SK-N-SH treated with all-trans-retinoic acid at 6 μM for 48 hours (cell line): ENCODE data around the gene UBL3.

Experiments used
- ATAC-seq: fragments of 200-7000 bp; cut with Tn5 transposase; 3 replicates; pipeline ENCODE4 v1.9.1; 2020; ENCODE audit warnings: mild to moderate bottlenecking, moderate library complexity
- ARNTL ChIP-seq: fragments of 450-650 bp; formaldehyde crosslinking; IDR thresholded peaks from 2 replicates; pipeline ENCODE4 v1.5.0; 2020; ENCODE audit warnings: low read depth, mild to moderate bottlenecking, moderate library complexity, borderline replicate concordance
- BACH2 ChIP-seq: fragments of 250-450 bp; sonication (Bioruptor Pico); IDR thresholded peaks from 2 replicates; pipeline ENCODE4 v1.9.0; 2021; ENCODE audit warnings: mild to moderate bottlenecking, borderline replicate concordance
- CREB5 ChIP-seq: fragments of 250-450 bp; sonication (Bioruptor Pico); IDR thresholded peaks from 2 replicates; pipeline ENCODE4 v1.5.1; 2020; ENCODE audit warnings: low read depth, mild to moderate bottlenecking, moderate library complexity
- CSDC2 ChIP-seq: fragments of 250-450 bp; sonication (Bioruptor Pico); IDR thresholded peaks from 2 replicates; pipeline ENCODE4 v1.5.0; 2020; ENCODE audit warnings: mild to moderate bottlenecking, moderate library complexity
- CSRNP3 ChIP-seq: fragments of 250-450 bp; sonication (Bioruptor Pico); IDR thresholded peaks from 2 replicates; pipeline ENCODE4 v1.5.1; 2021; ENCODE audit warnings: mild to moderate bottlenecking, moderate library complexity
- ESRRG ChIP-seq: fragments of 250-450 bp; sonication (Bioruptor Pico); IDR thresholded peaks from 2 replicates; pipeline ENCODE4 v1.6.1; 2021; ENCODE audit warnings: mild to moderate bottlenecking
- ISL1 ChIP-seq: fragments of 250-450 bp; sonication (Bioruptor Pico); IDR thresholded peaks from 2 replicates; pipeline ENCODE4 v2.1.2; 2022; ENCODE audit warnings: mild to moderate bottlenecking, moderate library complexity
- OSR1 ChIP-seq: fragments of 250-450 bp; sonication (Bioruptor Pico); IDR thresholded peaks from 2 replicates; pipeline ENCODE4 v1.8.0; 2022; ENCODE audit warnings: moderate library complexity, mild to moderate bottlenecking, inconsistent platforms
- PPARA ChIP-seq: fragments of 250-450 bp; sonication (Bioruptor Pico); IDR thresholded peaks from 2 replicates; pipeline ENCODE4 v1.5.0; 2020; ENCODE audit warnings: mild to moderate bottlenecking, borderline replicate concordance
- RARB ChIP-seq: fragments of 250-450 bp; sonication (Bioruptor Pico); IDR thresholded peaks from 2 replicates; pipeline ENCODE4 v1.8.0; 2021; ENCODE audit warnings: mild to moderate bottlenecking, moderate library complexity
- SNAI2 ChIP-seq: fragments of 250-450 bp; sonication (Bioruptor Pico); IDR thresholded peaks from 2 replicates; pipeline ENCODE4 v1.5.0; 2020; ENCODE audit warnings: mild to moderate bottlenecking, moderate library complexity
- TCF4 ChIP-seq: fragments of 250-450 bp; sonication (Bioruptor Pico); IDR thresholded peaks from 2 replicates; pipeline ENCODE4 v1.8.0; 2021; ENCODE audit warnings: mild to moderate bottlenecking, moderate library complexity, borderline replicate concordance
- TOX ChIP-seq: fragments of 250-450 bp; sonication (Bioruptor Pico); IDR thresholded peaks from 2 replicates; pipeline ENCODE4 v1.8.0; 2021; ENCODE audit warnings: mild to moderate bottlenecking, moderate library complexity, borderline replicate concordance
- TSHZ2 ChIP-seq: fragments of 250-450 bp; sonication (Bioruptor Pico); IDR thresholded peaks from 2 replicates; pipeline ENCODE4 v1.5.0; 2020; ENCODE audit warnings: mild to moderate bottlenecking, moderate library complexity
- ZC3H10 ChIP-seq: fragments of 250-450 bp; sonication (Bioruptor Pico); IDR thresholded peaks from 2 replicates; pipeline ENCODE4 v1.5.1; 2021; ENCODE audit warnings: mild to moderate bottlenecking, moderate library complexity
- ZNF565 ChIP-seq: fragments of 450-650 bp; formaldehyde crosslinking; conservative IDR thresholded peaks from 2 replicates; pipeline ENCODE4 v1.5.0; 2020; ENCODE audit warnings: low read depth, mild to moderate bottlenecking, moderate library complexity
- ZNF70 ChIP-seq: fragments of 450-650 bp; formaldehyde crosslinking; IDR thresholded peaks from 2 replicates; pipeline ENCODE4 v1.5.0; 2020; ENCODE audit warnings: mild to moderate bottlenecking, moderate library complexity
- TF ChIP-seq, protein P1 (sequence below): fragments of 250-450 bp; sonication (Bioruptor Pico); IDR thresholded peaks from 2 replicates; pipeline ENCODE4 v1.8.0; 2021; ENCODE audit warnings: low read depth, mild to moderate bottlenecking, moderate library complexity, borderline replicate concordance

The UBL3 gene

DNA sequence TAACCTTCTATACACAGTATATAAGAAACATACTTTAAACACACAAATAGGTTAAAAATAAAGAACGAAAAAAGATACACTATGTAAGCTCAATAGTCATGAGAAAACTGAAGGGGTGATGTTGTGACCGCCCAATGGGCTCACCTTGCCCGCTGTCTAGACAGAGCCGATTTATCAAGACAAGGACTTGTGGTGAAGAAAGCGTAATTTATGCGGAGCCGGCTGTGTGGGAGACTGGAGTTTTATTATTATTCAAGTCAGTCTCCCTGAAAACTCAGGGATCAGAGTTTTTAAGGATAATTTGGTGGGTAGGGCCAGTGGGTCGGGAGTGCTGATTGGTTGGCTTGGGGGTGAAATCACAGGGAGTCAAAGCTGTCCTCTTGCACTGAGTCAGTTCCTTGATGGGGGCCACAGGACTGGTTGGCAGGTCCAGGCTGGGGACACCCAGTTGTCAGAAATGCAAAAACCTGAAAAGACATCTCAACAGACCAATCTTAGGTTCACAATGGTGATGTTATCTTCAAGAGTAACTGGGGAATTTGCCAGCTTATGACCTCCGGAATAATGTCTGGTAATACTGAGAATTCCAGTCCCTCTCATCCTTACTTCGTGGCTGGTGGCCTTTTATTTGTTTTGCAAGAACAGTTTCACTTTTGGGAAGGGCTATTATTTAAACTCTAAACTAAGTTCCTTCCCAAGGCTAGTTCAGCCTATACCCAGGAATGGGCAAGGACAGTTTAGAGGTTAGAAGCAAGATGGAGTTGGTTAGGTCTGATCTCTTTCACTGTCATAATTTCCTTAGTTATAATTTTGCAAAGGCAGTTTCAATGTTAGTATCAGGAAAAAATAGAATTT is 96.6 kb downstream of the UBL3 start:
- no peak for TF ChIP-seq OSR1
- peak; percentile 78; the same call in 1 of the 2 replicates for TF ChIP-seq SNAI2 (CRISPR knock-in tag)
- TF ChIP-seq, protein P1, sequence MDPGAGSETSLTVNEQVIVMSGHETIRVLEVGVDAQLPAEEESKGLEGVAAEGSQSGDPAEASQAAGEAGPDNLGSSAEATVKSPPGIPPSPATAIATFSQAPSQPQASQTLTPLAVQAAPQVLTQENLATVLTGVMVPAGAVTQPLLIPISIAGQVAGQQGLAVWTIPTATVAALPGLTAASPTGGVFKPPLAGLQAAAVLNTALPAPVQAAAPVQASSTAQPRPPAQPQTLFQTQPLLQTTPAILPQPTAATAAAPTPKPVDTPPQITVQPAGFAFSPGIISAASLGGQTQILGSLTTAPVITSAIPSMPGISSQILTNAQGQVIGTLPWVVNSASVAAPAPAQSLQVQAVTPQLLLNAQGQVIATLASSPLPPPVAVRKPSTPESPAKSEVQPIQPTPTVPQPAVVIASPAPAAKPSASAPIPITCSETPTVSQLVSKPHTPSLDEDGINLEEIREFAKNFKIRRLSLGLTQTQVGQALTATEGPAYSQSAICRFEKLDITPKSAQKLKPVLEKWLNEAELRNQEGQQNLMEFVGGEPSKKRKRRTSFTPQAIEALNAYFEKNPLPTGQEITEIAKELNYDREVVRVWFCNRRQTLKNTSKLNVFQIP (CRISPR knock-in tag), result no peak
- TF ChIP-seq CREB5 (CRISPR knock-in tag), result no peak
- TF ChIP-seq ISL1 (CRISPR knock-in tag), result peak; percentile 29; the same call in 1 of the 2 replicates
- no peak for TF ChIP-seq PPARA (CRISPR knock-in tag)
- TF ChIP-seq CSDC2 (CRISPR knock-in tag), result 0 out of 2 replicates have a peak, but pooled peaks have one; percentile 55
- TF ChIP-seq, all 23 proteins: peak for 3

DNA sequence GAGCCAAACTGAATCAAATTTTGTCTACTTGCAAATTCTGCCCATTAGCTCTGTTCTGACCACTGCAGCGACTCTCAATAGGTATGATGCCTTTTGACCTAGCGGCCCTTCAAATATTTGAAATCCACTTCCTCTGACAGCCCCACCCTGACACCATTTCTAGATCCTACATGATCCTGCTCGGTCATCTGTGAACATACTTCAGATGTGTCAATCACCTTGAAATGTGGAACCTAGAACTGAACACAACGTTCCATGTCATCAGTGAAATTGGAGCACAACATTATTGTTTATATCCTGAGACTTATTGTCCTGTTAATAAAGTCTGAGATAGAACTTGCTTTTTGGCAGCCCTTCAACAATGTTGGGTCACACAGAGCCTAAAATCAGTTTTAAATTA is 98.2 kb downstream of the UBL3 start:
- ATAC-seq, result no peak
- no peak for TF ChIP-seq CSRNP3
- no peak for TF ChIP-seq ESRRG (CRISPR knock-in tag)
- no peak for TF ChIP-seq BACH2 (CRISPR knock-in tag)
- no peak for TF ChIP-seq PPARA (CRISPR knock-in tag)
- TF ChIP-seq ZC3H10 (CRISPR knock-in tag), result no peak
- TF ChIP-seq ZNF70 (CRISPR knock-in tag), result no peak
- no peak for TF ChIP-seq ARNTL (CRISPR knock-in tag)
- no peak for TF ChIP-seq OSR1

More for the DNA sequence above, 96.6 kb downstream of the UBL3 start:
- ATAC-seq, result peak; percentile 36

- no peak for ATAC-seq
- TF ChIP-seq TCF4 (CRISPR knock-in tag) (no peak), CSDC2 (CRISPR knock-in tag) (no peak), ESRRG (CRISPR knock-in tag) (no peak), ZC3H10 (CRISPR knock-in tag) (no peak), PPARA (CRISPR knock-in tag) (no peak), TOX (CRISPR knock-in tag) (no peak), SNAI2 (CRISPR knock-in tag) (no peak), TSHZ2 (CRISPR knock-in tag) (no peak), ZNF565 (CRISPR knock-in tag) (no peak), BACH2 (CRISPR knock-in tag) (no peak), CSRNP3 (no peak), RARB (CRISPR knock-in tag) (no peak)
- TF ChIP-seq, protein P1 (CRISPR knock-in tag), result no peak
These were observed 100.3 kb downstream of the UBL3 start for GRCh38 chr13:29750183-29750530.
